Iris pigment epithelial cell (primary cell): ENCODE results near the gene TMEM156.

Experiments used
- DNase-seq: peaks from one replicate; pipeline ENCODE4 v3.0.0-alpha.2; 2011; ENCODE audit warnings: low read depth

The TMEM156 gene, protein sequence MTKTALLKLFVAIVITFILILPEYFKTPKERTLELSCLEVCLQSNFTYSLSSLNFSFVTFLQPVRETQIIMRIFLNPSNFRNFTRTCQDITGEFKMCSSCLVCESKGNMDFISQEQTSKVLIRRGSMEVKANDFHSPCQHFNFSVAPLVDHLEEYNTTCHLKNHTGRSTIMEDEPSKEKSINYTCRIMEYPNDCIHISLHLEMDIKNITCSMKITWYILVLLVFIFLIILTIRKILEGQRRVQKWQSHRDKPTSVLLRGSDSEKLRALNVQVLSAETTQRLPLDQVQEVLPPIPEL

DNA sequence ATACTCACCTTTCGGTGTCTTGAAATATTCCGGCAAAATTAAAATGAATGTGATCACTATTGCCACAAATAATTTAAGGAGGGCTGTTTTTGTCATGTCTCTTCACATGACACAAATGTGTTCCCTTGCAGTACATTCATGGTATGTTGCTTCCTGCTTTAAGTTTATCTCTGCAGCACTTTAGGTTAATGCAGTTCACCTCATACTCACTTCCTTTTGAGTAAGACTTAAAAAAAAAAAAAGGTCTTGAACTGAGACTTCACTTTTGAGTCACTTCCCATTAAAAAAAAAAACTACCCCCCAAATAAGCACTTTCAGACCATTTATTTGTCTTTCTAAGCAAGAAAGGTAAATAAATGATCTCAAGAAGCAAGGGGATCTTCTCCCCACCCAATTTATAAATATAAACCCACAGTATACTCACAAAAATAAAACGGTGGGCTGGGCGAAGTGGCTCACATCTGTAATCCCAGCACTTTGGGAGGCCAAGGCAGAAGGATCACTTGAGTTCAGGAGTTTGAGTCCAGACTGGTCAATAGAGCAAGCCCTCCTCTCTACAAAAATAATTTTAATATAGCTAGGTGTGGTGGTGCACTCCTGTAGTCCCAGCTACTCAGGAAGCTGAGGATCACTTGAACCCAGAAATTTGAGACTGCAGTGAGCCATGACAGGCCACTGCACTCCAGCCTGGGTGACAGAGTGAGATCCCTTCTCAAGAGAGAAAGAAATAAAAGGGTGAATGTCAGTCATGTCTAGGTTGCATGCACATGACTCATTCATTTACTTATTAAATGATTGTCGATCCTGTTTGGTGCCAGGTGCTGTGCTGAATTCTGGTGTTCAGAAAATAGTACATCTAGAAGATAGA, at the start of gene TMEM156:
Gene TMEM156, minus strand, starts transcription at position 192 of the 868 bp plus-strand sequence. Its CDS starts 96 bp downstream, at position 96.
- peak; percentile 77 for DNase-seq

DNA sequence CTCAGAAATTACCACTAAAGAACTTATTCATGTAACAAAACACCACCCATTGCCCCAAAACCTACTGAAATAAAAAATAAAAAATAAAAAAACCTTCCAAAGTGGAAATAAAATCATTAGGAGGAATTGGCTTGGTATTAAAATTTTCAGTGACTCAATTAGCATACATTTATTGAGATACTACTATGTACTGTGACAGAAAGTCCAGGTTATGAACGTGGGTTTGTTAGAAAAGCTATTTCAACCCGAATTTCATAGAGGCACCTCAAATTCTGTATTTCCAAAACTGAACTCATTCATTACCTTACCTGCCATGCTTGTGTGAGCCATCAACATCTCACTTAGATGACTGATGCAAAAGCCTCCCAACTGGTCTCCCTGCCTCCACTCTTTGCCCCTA, 46.6 kb upstream of the TMEM156 start:
- DNase-seq = no peak

DNA sequence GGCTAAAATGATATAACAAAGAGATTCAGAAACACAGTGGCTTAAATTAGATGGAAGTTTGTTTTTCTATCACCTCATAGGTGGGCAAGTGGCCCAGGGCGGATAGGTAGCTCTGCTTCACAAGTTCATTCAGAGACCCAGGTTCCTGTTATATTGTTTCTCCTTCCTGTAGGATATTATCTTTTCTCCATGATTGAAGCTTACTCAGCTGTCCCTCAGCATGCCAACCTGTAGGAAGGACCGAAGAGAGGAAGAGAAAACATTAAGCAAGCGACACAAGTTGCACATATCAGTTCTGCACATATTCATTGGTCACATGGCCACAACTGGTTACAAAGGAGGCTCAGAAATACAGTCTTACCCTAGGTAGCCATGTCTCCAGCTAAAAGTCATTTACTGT, 36.7 kb upstream of the TMEM156 start:
- DNase-seq = no peak

DNA sequence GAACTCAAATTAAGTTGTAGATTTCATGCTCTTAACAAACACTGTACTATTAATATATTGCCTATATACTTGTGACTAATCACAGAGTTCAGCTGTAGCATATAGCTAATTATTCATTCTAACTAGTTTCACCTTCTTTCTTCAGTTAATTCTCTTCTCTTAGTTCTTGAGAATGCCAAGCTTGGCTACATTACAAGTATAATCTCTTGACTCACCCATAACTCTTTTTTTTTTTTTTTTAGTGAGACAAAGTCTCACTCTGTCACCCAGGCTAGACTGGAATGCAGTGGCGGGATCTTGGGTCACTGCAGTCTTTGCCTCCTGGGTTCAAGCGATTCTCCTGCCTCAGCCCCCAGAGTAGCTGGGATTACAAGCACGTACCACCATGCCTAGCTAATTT, 35.2 kb upstream of the TMEM156 start:
- peak; percentile 43 for DNase-seq

DNA sequence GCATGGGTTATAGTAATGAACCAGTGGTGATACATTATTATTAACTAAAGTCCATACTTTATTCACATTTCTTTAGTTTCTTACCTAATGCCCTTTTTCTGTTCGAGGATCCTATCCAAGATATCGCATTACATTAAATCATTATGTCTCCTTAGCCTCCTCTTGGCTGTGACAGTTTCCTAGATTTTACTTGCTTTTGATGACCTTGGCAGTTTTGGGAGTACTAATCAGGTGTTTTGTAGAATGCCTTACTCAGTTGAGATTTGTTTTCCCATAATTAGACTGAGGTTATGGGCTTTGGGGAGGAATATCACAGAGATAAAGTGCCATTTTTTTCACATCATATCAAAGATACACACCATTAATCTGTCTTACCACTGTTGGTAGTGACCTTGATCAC, 34.8 kb upstream of the TMEM156 start:
- no peak for DNase-seq

DNA sequence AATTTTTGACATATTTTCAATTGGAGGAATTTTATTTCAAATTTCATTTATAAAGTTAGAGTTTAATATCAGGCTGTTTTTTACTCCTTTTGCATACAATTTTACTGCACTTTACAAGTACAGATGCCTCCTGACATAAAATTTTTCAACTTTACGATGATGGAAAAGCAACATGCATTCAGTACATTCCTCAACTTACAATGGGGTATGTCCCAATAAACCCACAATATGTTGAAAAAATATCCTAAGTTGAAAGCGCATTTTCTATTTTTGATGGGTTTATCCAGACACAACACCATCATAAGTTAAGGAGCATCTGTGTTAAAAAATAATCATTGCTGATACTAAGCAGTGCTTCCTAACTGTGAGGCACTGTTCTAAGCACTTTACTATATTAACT, 34.2 kb upstream of the TMEM156 start:
- peak; percentile 42 for DNase-seq

DNA sequence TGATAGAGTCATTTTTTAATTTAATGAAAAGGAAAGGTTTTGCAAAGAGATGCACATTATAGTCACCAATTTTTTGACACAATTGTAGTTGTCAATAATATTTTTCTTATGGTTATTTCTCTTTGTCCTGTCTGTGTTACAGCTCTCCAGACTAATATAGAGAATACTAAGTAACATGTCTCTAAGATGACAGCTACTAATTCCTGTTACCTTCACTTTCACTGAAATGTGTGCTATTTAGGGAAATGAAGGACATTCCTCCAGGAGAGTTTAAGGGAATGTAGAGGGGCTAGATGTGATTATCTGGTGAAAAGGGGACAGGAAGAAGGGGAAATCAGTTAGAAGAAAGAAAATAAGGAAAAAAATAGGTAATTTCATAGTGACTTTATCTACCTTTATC, 31.2 kb upstream of the TMEM156 start:
- no peak for DNase-seq

DNA sequence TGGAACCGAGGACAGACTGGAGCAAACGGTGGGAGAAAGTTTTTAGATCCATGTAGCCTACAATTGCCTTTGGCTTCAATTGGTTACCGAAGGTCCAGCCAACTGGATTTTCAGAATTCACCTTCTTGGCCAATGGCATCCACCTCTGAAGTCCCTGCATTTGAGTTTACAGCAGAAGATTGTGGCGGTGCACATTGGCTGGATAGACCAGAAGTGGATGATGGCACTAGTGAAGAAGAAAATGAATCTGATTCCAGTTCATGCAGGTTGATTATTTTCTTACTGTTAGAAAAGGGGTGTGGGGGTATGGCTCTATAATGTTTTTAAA, 30.5 kb upstream of the TMEM156 start:
- no peak for DNase-seq

DNA sequence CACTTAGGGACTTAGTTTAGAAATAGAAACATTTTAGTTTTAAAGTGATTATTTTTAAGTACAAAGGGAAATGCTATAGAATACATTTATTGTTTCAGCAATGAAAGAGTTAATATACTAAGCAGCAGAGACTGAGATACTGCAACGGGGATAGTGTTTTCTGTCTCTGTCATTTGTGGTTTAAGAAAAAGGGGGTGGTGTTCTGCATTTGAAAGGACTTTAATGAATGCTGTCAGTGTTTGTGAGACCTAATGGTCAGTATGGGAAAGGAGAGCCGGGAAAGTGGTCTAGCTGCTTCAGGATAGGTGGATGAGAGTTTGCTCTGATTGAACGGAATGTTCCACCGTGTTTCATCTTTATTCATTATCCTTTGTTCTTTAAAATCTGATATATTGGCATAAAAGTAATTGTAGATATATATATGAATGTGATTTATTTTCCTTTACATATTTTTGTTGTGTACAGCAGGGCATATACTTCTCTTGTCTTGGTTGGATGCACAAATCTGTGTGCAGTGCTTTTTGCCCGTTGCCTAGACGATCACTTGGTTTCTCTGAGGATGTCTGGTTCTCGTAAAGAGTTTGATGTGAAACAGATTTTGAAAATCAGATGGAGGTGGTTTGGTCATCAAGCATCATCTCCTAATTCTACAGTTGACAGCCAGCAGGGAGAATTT, 30.0 kb upstream of the TMEM156 start, which contains the start of gene KLHL5:
Gene KLHL5, plus strand, starts transcription at position 139 of the 676 bp plus-strand sequence. Its CDS starts 421 bp downstream, at position 560.
- DNase-seq = peak; percentile 20

DNA sequence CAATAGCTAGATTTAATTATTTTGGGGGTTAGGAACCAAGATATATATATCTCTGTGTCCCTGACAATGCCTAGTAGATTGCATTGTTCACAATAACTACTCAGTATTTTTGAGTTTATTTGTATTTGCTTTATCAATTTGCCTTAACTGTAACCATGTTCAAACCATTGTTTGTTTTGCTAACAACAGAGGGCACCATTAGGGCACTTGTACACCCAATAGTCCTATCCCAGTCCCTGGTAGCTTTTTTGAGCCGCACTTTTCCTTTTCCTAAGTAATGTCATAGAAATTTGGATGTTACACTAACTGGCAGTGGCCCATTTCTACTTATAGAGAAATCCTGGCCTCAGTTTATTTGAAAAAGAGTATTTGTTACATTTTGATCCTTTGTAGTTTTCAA, 29.2 kb upstream of the TMEM156 start:
- no peak for DNase-seq

DNA sequence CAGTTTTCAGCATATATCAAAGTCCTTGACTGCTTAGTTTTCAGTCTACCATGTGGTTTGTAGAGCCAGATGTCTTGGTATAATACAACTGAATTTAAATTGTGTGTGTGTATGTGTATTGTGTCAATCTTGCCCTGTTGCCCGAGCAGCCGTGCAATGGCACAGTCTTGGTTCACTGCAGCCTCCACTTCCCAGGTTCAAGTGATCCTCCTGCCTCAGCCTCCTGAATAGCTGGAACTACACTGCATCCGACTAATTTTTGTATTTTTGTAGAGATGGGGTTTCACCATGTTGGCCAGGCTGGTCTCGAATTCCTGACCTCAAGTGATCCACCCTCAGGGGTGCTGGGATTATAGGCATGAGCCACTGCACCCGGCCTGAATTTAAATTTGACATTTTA, 23.8 kb upstream of the TMEM156 start:
- no peak for DNase-seq

DNA sequence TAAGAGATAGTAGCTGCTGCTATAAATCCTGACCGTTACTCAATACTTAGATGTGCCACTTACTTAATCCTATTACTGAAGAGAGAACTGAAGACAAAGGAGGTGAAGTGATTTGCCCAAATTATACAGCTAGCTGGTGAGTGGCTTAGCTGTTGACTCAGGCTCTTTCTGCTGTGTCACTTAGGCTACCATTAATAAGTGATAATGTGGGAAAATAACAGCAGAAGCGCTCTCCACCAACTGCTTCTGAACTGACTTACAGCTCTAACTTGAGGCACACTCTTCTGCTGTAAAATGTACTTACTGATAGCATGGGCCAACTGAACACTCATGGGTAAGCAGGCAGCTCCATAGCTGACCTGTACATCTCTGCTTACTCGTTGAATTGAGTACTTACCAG, 22.3 kb upstream of the TMEM156 start:
- DNase-seq = peak; percentile 21

DNA sequence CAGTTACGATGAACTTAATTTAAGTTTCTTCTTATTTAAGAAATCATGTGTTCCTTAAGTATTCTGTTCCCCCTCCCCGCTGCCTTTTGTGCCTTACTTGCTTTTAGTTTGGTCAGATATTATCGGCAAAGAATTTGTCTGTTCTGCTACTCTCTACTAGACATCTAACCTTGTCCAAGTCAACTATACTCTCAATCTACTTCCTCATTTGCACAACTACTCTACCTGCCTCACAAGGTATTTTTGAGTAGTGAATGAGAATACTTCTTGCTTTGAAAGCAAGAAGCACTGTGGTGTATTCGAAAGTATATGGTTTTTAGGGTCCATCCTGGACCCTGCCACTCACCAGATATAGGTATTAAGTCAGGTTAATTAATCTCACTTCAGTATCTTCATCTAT, 21.8 kb upstream of the TMEM156 start:
- no peak for DNase-seq

DNA sequence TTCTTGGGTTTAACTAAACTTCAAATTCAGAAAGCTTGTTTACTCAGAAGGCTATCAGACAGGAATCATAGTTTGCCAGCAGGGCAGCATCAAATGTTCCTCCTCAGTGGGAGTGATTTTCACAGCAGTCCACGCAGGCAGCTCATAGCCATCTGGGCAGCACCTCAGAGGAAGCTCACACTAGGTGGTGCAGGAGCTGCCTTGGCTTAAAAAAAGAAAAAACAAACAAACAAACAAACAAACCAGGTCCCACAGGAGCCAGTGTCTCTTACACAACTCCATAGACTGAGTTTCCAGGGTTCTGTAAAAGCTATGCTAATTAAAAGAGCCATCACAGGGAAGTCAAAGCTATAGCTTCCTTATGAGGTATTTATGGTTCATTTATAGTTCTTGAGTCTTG, 19.3 kb upstream of the TMEM156 start:
- DNase-seq = peak; percentile 22

DNA sequence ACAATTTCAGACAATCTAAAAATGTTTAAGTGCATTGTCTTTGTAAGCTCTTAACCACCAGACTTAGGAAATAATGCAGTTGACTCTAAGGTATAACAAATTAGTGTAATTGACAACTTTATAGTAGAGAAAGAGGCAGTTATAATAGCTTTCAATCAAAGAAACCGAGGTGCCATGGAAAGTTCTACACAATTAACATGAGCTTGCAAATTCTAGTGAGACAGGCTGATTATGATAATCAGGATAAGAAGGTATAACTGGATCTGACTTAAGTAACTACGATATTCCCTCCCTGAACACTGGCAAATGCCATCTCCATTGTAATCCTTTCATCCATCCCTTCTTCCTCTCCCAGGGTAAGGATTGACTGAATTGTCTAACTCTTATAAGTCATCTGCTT, 18.4 kb upstream of the TMEM156 start:
- DNase-seq = no peak

DNA sequence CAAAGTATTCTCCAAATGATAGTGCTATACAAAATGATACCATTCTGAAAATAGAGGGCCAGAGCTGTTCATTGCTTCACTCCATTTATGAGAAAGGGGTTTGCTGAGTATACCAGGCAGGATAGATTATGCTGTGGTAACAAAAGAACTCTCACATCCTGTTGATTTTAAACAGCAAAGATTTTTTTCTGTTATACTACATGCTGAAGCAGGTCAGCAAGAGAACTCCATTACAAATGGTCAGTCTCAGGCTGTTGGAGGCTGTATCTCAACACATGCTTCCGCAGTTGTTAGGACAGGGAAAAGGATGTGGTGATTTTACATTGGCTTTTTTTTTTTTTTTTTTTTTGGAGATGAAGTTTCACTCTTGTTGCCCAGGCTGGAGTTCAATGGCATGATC, 16.1 kb upstream of the TMEM156 start:
- peak; percentile 58 for DNase-seq

DNA sequence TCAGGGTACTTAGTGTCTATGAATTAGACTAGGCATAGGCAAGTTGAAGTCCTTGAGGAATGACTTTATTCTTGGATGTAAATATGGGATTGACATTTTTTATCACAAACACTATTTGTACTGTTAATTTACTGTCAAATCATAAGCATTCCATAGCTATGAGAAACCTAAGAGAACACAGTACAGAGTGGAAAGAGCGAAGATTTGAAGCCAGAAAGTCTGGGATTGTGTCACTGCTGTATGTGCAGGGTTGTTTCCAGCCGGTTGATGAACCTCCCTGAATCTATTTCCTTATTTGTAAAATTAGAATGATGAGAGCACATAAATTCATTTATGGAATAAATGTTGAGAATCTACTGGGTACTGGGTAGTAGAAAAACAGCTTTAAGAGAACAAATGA, 15.5 kb upstream of the TMEM156 start:
- DNase-seq = peak; percentile 72

DNA sequence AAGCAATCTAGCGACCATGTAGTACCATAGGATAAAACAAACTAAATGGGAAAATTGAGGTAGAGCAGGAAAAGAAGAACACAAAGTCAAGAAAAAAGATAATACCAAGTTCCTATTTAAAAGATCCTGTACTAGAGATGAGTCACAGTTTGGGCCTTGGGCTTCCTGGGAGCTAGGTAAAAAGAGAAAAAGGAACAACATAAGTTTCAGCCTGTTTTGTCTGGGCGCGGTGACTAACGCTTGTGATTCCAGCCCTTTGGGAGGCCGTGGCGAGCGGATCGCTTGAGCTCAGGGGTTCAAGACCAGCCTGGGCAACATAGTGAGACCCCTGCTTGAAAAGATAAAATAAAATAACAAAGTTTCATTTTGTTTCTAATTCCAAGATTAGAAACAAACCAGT, 14.0 kb upstream of the TMEM156 start:
- DNase-seq = peak; percentile 91

DNA sequence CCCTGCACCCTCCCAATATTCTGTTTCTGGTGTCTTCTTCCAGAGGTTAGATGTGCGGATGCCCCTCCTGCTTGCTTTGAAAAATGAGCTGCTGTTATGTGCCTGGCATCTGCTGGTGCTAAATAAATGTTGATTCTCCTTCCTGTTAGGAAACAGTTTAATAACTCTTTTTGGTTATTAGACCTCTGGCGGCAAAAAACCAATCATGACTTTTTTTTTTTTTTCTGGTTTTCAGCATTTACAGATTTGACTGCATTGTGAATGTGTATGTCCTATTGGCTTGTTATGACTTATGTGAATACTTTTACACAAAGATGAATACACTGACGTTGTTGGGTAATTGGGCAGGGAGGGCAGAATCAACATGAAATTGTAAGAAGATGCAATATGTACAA, 13.6 kb upstream of the TMEM156 start:
- DNase-seq = peak; percentile 65

DNA sequence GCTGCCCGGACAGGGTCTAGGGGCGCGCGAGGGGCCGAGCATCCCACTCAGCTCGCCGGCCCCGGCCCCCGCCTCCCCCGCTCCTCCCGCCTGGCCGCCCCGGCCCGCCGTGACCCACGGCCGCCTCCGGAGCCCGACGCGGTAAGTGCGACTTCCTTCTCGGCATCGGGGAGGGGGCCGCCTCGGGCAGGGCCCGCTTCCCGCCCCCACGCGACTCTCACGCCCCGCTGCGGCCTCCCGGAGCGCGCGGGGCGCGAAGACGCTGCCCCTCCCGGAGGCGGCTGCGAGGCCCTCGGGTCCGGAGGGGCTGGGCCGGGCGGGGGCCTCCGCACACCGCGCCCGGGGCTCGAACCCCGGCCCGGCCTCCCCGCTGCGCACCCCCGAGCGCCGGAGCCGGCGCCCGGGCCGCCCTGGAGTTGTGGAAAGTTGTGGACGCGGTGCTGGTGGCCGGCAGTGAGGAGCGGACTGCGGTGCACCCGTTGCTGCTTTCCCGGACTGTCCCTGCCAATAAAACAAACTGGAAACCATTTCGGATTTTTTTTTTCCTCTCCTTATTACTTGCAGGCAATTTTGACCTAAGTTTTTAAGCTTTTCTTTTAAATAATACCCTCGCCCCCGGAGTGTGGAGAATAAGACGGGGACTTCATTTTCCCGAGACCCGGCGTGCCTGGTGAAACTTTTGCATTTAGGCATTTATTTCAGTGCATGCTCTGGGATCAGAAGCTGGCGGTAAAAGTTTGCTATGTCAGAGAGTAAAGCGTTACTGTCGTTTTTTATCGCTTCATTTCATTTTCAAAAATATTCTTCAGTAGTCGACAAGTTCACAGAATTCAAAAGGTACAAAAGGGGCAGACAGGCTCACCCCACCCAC, 13.0 kb upstream of the TMEM156 start:
- peak; percentile 38 for DNase-seq

DNA sequence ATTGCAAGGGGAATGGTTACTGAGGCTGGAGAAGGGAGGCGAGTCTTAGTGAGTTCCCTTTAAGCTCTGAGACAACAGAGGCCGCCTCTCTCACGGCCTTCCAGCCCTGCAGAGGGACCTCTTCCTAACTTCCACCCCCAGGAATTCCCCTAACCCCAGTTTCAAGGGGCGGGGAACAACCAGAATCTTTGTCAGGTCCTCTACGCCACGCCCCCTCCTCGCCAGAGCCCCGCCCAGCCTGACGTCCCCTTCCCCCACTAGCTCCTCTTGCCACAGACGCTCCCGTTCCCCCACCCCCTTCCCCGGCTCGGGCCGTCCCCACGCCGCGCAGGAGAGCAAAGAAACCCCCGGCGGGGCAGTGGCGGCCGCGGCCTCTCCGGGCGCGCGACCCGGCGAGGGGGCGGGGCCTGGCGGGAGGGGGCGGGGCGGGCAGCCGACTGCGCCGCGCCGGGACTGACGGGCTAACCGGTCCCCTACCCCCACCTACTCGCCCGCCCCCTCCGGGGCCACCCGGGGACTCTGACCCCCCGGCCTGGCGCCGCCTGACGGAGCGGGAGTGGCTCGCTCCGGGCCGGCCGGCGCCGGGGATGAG, 12.3 kb upstream of the TMEM156 start:
- peak; percentile 94 for DNase-seq
